Stomach (tissue), 4 donors: Measurements from ENCODE around the gene RCE1.

Experiments used
- POLR2A ChIP-seq, 4 donors: fragments of 450-650 bp; IDR thresholded peaks; one replicate each; pipeline ENCODE4 v1.6.1; 2016; ENCODE audit warnings: antibody characterized with exemption in 4 of 4, control low read depth in 2 of 4, mild to moderate bottlenecking in 1 of 4, moderate library complexity in 1 of 4
- TF ChIP-seq, protein P1 (sequence below), 7 experiments: fragments of 450-650 bp in 4 of 7; fragments of 200-600 bp in 3 of 7; sonication (generic) in 3 of 7; IDR thresholded peaks; one replicate each; pipeline ENCODE4 v1.5.1; 2016 to 2019; ENCODE audit warnings: antibody characterized with exemption in 7 of 7, control low read depth in 2 of 7, mild to moderate bottlenecking in 1 of 7

DNA sequence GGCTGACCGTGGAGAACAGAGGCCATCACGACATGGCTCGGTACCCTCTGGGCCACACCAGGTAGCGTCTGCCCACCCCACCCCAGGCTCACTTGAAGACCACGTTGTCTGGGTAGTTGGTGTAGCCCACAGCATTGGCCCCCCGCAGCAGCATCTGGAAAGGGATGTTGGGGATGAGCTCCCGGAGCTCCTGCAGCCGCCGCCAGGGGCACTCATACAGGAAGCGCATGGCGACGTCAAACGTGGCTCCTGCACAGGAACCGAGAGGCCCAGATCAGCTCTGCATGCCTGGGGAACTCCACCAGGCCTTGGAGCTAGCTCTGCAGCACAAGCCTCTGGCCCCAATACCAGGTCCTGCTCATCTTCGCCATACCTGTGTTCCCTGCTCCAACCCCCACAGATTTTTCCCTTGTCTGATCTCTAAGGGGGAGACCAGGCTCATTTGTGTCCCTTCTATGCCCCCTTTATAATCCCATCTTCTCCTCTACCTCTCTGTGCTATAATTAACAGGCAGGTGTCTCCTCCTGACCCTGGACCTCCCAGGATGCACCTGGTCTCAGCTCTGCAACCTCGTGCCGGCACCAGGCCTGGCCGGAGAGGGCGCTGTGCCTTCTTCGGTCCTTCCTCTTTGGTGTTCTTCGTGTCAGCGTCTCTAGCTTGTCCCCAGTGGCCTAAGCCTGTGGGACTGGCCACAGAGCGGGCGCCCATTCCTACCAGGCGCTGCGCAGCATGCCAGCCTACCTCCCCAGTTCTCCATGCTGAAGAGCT, 8.6 kb downstream of the RCE1 start:
- TF ChIP-seq POLR2A (IDR thresholded peaks at IDR 0.05) = no peak
- TF ChIP-seq, protein P1, sequence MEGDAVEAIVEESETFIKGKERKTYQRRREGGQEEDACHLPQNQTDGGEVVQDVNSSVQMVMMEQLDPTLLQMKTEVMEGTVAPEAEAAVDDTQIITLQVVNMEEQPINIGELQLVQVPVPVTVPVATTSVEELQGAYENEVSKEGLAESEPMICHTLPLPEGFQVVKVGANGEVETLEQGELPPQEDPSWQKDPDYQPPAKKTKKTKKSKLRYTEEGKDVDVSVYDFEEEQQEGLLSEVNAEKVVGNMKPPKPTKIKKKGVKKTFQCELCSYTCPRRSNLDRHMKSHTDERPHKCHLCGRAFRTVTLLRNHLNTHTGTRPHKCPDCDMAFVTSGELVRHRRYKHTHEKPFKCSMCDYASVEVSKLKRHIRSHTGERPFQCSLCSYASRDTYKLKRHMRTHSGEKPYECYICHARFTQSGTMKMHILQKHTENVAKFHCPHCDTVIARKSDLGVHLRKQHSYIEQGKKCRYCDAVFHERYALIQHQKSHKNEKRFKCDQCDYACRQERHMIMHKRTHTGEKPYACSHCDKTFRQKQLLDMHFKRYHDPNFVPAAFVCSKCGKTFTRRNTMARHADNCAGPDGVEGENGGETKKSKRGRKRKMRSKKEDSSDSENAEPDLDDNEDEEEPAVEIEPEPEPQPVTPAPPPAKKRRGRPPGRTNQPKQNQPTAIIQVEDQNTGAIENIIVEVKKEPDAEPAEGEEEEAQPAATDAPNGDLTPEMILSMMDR (IDR thresholded peaks at IDR 0.05) = no peak
